IPS-18c (cell line): Measurements from ENCODE around the gene CR1.
"Not testable (repeated sequence)": the region's sequence is repeated elsewhere in the genome, so short reads cannot be mapped to it uniquely, and the experiment has no call there.

Experiments used
- H3K4me3 ChIP-seq: 2 replicates; pipeline ENCODE4 v1.7.0; 2013; ENCODE audit warnings: low read depth, mild to moderate bottlenecking, low read length, moderate library complexity; ENCODE audit not compliant: insufficient read depth
- H3K9me3 ChIP-seq: one replicate; pipeline ENCODE4 v1.6.1; 2013; ENCODE audit warnings: mild to moderate bottlenecking, low read length, moderate library complexity; ENCODE audit not compliant: control insufficient read depth, insufficient read depth

Gene CR1

DNA sequence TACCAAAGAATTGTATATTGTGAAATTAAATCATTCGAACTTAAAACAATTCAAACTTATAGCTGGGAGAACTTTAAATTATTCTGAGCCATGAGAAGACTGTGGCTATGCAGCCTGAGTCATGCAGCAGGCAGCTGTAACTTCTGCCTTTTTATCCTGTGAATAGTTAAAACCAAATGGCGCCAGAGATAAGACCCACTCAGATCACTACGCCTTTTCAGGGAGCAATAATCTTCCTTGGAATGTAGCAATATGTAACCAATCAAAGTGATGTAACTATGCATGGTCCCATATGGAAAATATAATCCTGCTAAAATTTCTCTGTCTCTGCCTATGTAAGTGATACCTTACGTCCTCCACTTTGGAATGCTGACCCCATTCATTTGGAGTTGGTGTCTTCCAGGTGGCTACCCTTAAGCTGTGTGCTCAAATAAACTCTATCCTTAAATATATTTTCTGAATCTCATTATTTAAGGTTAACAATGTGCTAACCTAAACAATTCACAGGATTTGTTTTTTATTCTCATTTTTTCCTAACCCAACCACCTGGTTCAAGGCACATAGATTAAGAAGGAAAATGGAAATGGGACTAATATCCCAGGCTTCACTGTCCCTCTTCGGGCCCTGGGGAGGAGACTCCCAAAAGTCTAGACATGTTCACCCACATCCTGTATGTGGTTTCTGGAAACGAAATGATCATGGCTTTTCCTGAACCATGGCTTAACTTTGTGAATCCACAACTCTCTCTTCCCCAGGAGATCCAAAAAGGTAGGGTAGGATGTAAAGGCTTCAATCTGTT lies 184.8 kb downstream of the CR1 start:
- not testable (repeated sequence) for H3K9me3 ChIP-seq, H3K4me3 ChIP-seq

GRCh38 chr1:207682872-207683434 lies 187.0 kb downstream of the CR1 start:
- not testable (repeated sequence) for H3K9me3 ChIP-seq, H3K4me3 ChIP-seq

- H3K9me3 ChIP-seq, H3K4me3 ChIP-seq: not testable (repeated sequence)
Observed at GRCh38 chr1:207690551-207690950, 194.6 kb downstream of the CR1 start.

DNA sequence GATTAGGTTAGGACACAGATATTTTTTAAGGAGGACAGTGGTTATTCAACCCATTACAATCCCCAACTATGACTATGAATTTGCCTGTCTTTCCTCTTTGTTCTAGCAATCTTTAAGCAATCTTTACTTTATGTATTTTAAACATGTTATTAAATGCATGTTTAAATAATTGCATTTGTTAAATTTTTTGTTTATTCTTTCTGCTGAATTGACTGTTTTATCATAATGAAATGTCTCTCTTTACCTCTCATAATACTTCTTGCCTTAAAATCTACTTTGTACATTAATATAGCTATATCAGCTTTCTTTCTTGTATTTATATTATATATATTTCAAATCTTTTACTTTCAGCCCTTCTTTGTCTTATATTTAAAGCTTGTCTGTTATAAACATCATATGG lies 195.1 kb downstream of the CR1 start:
- no peak overlapping the region for H3K4me3 ChIP-seq
- H3K9me3 ChIP-seq = no peaks in the 10 kb centered on the region
